HCT116 (cell line): ENCODE data around the gene DPP6.

Experiments
- CEBPB ChIP-seq: IDR thresholded peaks from 2 replicates; pipeline ENCODE4 v1.6.1; 2012; ENCODE audit warnings: low read depth
- EGR1 ChIP-seq: IDR thresholded peaks from 2 replicates; pipeline ENCODE4 v1.6.1; 2012; ENCODE audit warnings: low read depth
- ELF1 ChIP-seq: IDR thresholded peaks from 2 replicates; pipeline ENCODE4 v1.6.1; 2012; ENCODE audit warnings: low read depth, borderline replicate concordance
- EZH2 ChIP-seq: fragments of 200-600 bp; sonication (generic); IDR thresholded peaks from 2 replicates; pipeline ENCODE4 v1.6.1; 2017; ENCODE audit warnings: antibody characterized with exemption, mixed run types
- POLR2A ChIP-seq: IDR thresholded peaks from 2 replicates; pipeline ENCODE4 v1.7.0; 2011; ENCODE audit warnings: borderline replicate concordance; ENCODE audit not compliant: insufficient read depth, insufficient read length; ENCODE audit errors: extremely low read depth
- POLR2AphosphoS5 ChIP-seq: IDR thresholded peaks from 2 replicates; pipeline ENCODE4 v1.6.1; 2011; ENCODE audit warnings: mild to moderate bottlenecking, low read depth, low read length, moderate library complexity
- RAD21 ChIP-seq: IDR thresholded peaks from 2 replicates; pipeline ENCODE4 v1.6.1; 2012; ENCODE audit warnings: low read depth, mild to moderate bottlenecking
- REST ChIP-seq: IDR thresholded peaks from 2 replicates; pipeline ENCODE4 v1.6.1; 2012; ENCODE audit warnings: low read depth
- TCF7L2 ChIP-seq: IDR thresholded peaks from 2 replicates; pipeline ENCODE4 v1.7.0; 2011; ENCODE audit warnings: borderline replicate concordance, inconsistent platforms; ENCODE audit not compliant: insufficient read depth, insufficient read length; ENCODE audit errors: extremely low read depth
- YY1 ChIP-seq: IDR thresholded peaks from 2 replicates; pipeline ENCODE4 v1.6.1; 2011; ENCODE audit warnings: low read length, low read depth, moderate library complexity, mild to moderate bottlenecking; ENCODE audit not compliant: insufficient replicate concordance; ENCODE audit errors: extremely low read depth
- ZNF274 ChIP-seq: fragments of 200-500 bp; sonication (Bioruptor generic); IDR thresholded peaks from 2 replicates; pipeline ENCODE4 v1.6.1; 2014; ENCODE audit warnings: mild to moderate bottlenecking, low read depth, low read length, inconsistent platforms
- TF ChIP-seq, protein P1 (sequence below), 3 experiments: fragments of 200-600 bp in 1 of 3; sonication (generic) in 1 of 3; IDR thresholded peaks in 2 of 3; conservative IDR thresholded peaks in 1 of 3; 2 replicates each; pipeline ENCODE4 v1.5.1; 2012 to 2017; ENCODE audit warnings: low read depth in 2 of 3, low read length in 2 of 3, antibody characterized with exemption in 1 of 3, borderline replicate concordance in 1 of 3, control low read depth in 1 of 3, mild to moderate bottlenecking in 1 of 3, mixed read lengths in 1 of 3, mixed run types in 1 of 3, moderate library complexity in 1 of 3; ENCODE audit not compliant: insufficient read depth in 1 of 3
- TF ChIP-seq, protein P2 (sequence below): IDR thresholded peaks from 2 replicates; pipeline ENCODE4 v1.6.1; 2012

DNA sequence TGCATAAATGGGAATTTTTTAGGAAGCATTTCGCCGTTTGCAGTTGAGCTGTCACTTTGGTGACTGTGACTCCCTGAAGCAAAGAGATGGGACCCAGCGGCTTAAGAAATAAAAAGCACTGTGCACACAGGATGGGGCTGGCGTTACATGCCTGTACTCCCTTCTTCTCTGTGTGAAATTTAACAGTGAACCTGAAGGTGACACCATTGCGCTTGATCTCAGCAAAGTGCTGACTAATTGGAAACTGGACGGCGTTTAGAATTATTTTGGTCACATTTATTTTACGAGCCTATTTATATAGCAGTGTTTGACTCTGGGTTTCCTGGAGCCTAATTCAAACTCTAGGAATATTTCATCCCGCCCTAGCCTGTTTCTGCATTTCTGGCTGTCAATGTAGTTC is 804.5 kb downstream of the DPP6 start:
- TF ChIP-seq TCF7L2 (no peak), POLR2A (no peak), RAD21 (no peak), EZH2 (no peak), ELF1 (no peak), EGR1 (no peak), POLR2AphosphoS5 (no peak), CEBPB (no peak), REST (no peak), ZNF274 (no peak), YY1 (no peak)
- TF ChIP-seq, protein P1, sequence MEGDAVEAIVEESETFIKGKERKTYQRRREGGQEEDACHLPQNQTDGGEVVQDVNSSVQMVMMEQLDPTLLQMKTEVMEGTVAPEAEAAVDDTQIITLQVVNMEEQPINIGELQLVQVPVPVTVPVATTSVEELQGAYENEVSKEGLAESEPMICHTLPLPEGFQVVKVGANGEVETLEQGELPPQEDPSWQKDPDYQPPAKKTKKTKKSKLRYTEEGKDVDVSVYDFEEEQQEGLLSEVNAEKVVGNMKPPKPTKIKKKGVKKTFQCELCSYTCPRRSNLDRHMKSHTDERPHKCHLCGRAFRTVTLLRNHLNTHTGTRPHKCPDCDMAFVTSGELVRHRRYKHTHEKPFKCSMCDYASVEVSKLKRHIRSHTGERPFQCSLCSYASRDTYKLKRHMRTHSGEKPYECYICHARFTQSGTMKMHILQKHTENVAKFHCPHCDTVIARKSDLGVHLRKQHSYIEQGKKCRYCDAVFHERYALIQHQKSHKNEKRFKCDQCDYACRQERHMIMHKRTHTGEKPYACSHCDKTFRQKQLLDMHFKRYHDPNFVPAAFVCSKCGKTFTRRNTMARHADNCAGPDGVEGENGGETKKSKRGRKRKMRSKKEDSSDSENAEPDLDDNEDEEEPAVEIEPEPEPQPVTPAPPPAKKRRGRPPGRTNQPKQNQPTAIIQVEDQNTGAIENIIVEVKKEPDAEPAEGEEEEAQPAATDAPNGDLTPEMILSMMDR (IDR thresholded peaks at IDR 0.05 in 2 of 3, conservative IDR thresholded peaks at IDR 0.05 in 1 of 3; ENCODE audit: borderline replicate concordance in 1 of 3, insufficient read depth in 1 of 3, low read depth in 2 of 3, low read length in 2 of 3), result no peak
- TF ChIP-seq, protein P2, sequence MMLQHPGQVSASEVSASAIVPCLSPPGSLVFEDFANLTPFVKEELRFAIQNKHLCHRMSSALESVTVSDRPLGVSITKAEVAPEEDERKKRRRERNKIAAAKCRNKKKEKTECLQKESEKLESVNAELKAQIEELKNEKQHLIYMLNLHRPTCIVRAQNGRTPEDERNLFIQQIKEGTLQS, result no peak
